NCI-H460 (cell line): ENCODE results near the gene IL17A. TPM values are rescaled to one million over a fixed set of nuclear protein-coding genes. Genes with fewer than 3 reads are reported as not detected.

Experiments used
- DNase-seq: peaks from one replicate; pipeline ENCODE4 v3.0.0-alpha.2; 2016; ENCODE audit warnings: low read depth; ENCODE audit errors: extremely low read depth
- small RNA-seq, 2 experiments: library from RNA; depleted of rRNA; stranded (forward); fragments of <200 nt; gene quantifications; one replicate each; pipeline ENCODE3, GENCODE V24; 2014
- total RNA-seq: library from RNA; depleted of rRNA; stranded (reverse); fragments of >200 nt; shearing (Covaris generic); gene quantifications from 2 replicates; pipeline ENCODE4 v1.2.3, GENCODE V29; 2014; rRNA removed

The IL17A gene
- total RNA-seq, 1 experiment from 2014 or later = not detected

- DNase-seq = no peak
These were observed 24.1 kb downstream of the IL17A start for GRCh38 chr6:52210227-52210626.

GRCh38 chr6:52213127-52213526 is 27.0 kb downstream of the IL17A start:
- no peak for DNase-seq

- DNase-seq = no peak
These were observed 29.6 kb downstream of the IL17A start for GRCh38 chr6:52215787-52216186.

GRCh38 chr6:52216932-52217575 is 30.9 kb downstream of the IL17A start:
- no peak for DNase-seq

- no peak for DNase-seq
These were observed 31.6 kb downstream of the IL17A start for GRCh38 chr6:52217761-52218160.

GRCh38 chr6:52221302-52221701 is 35.1 kb downstream of the IL17A start:
- DNase-seq = no peak

GRCh38 chr6:52227495-52227894 is 41.3 kb downstream of the IL17A start:
- no peak for DNase-seq

GRCh38 chr6:52230685-52231084 is 44.5 kb downstream of the IL17A start:
- no peak for DNase-seq

GRCh38 chr6:52231406-52232127 is 45.4 kb downstream of the IL17A start:
- no peak for DNase-seq

GRCh38 chr6:52233005-52233404 is 46.8 kb downstream of the IL17A start:
- DNase-seq = no peak

GRCh38 chr6:52233975-52234823 is 48.0 kb downstream of the IL17A start:
- peak; percentile 35 for DNase-seq

Small RNA genes lying within 50 kb of the gene (small RNA-seq; reads per million reads assigned to genes)
- gene MIR133B (0 reads per million in 2 experiments), gene MIR206 (0 reads per million in 2 experiments)

Other genes with a start within 250 kb of the IL17A start
- gene PKHD1, start 98.8 kb upstream of the IL17A start, total RNA-seq = not detected in 2 replicates
- gene IL17F, start 58.1 kb downstream of the IL17A start, total RNA-seq = not detected in 2 replicates
- 32.7 and 35.4 TPM in 2 replicates for gene MCM3, start 98.4 kb downstream of the IL17A start, total RNA-seq
- gene PAQR8, start 175.8 kb downstream of the IL17A start, total RNA-seq = 0.74 and 1.1 TPM in 2 replicates
- 28.7 and 35.3 TPM in 2 replicates for gene EFHC1, start 234.0 kb downstream of the IL17A start, total RNA-seq